Stimulated activated CD8-positive, alpha-beta memory T cell treated with anti-CD3 and anti-CD28 coated beads, Interleukin-4, amount 100 ng/mL, for 1 hour (primary cell): Measurements from ENCODE around the gene MLST8.

Experiments
- DNase-seq, 2 donors: peaks; one replicate each; pipeline ENCODE4 v3.0.0-alpha.2; 2020; ENCODE audit warnings: low read depth in 2 of 2, low spot score in 1 of 2

The MLST8 gene, protein sequence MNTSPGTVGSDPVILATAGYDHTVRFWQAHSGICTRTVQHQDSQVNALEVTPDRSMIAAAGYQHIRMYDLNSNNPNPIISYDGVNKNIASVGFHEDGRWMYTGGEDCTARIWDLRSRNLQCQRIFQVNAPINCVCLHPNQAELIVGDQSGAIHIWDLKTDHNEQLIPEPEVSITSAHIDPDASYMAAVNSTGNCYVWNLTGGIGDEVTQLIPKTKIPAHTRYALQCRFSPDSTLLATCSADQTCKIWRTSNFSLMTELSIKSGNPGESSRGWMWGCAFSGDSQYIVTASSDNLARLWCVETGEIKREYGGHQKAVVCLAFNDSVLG

GRCh38 chr16:2205104-2205966, at the start of gene MLST8:
TSS of gene MLST8 (plus strand) at chr16:2205454. CDS start at chr16:2206086, 632 bp downstream.
- peak; percentile 71 to 82 for DNase-seq

DNA sequence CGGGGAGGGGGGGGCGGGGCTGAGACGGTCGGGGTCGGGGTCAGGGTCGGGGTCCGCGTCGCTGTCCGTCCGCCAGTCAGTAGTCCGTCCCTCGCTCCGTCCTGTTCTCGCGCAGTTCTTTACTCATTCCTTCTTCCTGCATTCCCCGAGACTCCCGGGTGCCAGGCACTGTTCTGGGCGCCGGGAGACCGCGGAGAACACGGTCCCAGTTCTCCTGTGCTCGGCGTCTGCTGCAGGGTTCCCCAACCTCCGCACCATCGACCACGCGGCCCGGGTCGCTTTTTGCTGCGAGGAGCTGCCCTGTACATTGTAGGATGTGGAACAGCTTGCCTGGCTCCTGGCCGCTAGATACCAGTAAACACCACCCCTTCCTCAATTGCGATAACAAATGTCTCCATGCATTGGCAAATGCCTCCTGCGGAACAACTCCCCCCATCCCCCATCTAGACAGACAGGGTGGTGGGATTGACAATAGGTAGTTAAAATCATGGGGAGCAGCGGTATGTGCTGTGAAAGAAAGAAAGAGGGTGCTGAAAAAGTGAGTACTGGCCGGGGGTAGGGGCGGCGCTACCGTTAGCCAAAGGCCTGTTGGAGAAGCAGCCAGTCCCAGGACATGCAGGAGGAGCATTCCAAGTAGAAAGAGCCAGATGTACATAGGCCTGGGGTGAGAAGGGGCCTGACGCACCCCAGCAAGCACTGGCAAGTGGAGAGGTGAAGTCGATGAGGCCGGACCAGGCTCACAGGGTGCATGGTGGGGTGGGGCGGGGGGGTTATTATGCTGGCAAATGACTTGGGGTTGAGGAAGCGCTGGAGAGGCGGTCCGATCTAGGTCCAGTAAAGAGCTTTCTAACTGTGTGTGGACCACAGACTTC, 49.0 kb upstream of the MLST8 start:
- no peak for DNase-seq

DNA sequence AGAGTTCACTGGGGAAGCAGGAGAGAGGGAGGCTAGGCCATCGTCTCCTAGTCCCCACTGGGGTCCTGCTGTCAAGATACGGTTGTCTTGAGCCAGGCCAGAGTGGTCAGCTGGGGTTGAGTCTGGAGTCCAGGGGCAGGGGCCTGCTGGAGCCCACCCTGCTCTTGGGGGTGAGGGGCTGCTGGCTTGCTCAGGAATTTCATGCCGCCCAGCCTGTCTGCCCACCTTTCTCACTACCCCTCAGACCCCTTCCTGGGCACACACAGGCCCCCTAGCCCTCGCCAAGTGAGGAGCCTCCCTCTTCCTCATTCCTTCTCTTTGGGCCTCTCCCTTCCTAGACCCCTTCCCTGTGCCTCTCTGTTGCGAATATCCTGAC, 48.4 kb upstream of the MLST8 start:
- DNase-seq: no peak

DNA sequence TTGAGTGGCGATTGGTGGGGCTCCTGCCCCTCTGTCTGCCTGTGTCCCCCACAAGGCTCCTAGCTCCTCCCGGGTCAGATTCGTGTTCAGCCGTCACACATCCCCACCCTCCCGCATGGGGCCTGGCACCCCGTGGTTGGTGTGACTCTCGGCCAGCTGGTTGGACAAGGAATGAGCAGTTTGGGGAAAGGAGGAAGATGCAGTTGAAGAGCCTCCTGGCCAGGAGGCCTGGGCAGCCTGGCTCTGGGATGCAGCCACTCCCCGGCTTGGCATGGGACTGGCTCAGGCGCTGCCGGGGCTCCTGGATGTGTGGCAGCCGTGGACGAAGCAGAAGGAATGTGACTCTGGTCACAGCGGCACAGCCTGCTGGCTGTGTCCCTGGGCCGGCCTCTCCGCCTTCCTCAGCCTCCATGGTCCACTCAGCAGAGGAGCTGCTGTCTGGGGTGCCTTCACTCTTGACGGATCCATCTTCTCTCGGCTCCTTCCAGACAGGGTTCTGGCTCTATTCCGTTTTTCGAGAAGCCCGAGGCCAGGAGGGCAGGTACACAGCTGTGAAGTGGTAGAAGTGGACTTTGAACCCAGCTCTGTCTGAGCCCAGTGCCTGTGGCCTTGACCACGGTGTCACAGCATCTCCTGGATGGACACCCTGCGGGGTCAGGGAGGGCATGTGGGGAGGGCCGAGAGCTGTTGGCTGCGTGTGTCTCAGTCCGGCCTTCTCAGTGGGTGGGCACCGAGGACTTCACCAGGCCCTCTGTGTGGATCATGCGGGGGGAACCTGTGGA, 47.6 kb upstream of the MLST8 start:
- DNase-seq: no peak

DNA sequence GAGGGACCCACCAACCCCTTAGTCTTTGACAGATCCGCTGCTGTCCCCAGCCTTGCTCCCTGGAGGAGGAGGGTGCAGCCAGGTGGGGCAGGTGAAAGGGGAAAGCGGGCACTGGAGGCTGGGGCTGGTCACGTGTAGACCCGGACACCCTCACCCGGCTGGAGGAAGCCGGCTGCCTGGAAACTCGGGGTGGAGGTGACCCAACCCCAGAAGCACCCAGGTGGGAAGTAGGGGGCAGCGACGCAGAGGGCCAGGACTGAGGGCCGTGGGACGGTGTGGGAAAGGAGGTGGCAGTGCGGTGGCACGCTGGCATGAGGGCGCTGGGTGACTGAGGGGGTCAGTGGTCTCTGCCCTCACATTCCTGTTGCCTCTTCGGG, 47.0 kb upstream of the MLST8 start:
- DNase-seq: no peak

DNA sequence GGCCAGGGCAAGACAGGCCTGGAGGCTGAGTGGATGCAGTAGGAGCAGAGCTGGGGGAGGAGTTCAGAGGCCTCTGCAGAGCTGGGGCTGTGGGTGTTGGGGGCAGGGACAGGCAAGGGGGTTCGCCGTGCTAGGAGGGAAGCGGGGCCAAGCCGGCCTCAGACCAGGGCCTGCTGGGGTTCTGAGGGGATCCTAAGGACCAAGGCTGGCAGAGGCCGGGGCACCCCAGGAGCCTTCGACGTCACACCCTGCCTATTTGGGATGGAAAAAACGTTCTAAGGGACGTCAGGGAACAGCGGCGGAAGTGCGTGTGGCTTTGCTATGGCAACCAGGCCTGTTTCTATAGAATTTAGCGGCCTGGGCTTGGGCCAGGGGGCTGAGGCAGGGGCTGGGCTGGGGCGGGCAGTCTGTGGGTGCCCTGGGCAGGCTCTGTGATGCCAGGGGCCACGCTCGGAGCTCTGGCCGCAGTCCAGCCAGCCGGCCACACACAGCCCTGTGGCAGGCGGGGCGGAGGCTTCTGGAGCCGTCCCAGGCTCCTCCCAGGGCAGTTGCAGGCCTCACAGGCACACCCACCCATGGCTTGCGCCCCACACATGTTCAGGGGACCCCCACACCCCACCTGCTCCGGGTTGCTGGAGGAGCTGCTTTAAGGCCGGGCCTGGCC, 45.9 kb upstream of the MLST8 start:
- no peak for DNase-seq

GRCh38 chr16:2160915-2161551, 44.2 kb upstream of the MLST8 start:
- DNase-seq: no peak

DNA sequence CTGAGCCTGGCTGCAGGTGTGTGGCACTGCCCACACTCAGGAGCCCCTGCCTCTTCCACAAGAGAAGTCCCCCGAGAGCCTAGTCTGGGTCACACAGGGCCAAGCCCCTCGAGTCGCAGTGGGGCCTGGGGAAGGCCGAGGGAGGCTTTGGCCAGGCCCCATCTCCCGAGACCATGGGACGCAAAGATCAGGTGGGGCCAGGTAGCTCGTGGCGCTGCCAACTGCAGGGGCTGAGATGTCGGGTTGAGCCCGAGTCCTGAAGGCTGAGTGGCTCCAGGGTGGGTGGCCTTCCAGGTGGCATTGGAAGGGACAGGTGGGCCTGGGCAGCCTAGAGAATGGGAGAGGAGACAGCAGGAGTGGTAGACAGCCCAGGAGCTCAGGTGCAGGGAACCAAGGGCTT, 43.3 kb upstream of the MLST8 start:
- DNase-seq: no peak

- DNase-seq: no peak
Measured at GRCh38 chr16:2162676-2163118, 42.6 kb upstream of the MLST8 start.

DNA sequence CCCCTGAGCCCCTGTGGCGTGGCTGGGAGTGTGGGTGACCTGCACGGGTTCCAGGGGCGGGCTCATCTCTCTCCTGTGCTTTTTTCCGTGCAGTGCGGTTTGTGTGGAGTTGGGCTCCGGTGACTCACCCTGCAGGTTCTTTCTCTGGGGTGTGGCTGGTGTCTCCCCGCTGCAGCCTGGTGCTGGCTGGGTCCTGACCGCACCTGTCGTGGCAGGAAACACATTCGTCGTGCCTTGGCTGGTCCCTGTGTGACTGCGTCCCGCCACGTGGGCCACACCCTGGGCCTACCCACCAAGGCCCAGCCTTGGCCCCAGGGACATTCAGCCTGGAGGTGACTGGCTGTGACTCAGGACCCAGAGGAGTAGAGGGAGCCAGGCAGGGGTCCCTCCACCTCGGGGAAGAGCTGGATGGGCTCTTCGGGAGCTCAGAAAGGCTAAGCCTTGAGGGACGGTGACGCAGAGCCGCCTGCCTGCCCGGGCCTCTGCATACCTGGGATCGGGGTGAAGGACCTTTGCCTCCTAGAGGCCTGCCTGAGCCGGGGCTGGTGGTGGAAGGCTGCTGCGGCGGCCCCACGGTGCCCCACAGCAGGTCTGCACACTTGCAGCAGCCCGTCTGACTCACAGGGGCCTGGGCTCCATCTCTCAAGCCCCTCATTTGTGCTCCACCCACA, 41.9 kb upstream of the MLST8 start:
- DNase-seq: no peak

DNA sequence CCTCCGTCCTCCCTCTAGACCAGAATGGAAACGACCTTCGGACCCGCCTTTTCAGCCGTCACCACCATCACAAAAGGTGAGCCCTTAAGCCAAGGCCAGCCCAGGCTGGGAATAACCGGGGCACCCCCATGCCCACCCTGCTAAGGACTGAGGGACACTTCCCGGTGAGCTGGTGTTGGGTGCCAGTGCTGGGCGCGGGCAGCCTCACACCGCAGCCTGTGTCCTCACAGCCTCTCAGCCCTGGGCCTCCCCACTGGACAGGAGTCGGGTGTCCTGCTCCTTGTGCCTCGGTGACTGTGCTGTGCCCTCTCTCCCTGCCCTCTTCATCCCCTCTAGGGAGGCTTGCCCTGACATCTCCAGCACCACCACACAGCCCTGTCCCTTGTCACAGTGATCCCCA, 39.4 kb upstream of the MLST8 start:
- no peak for DNase-seq

GRCh38 chr16:2166263-2167067, 38.8 kb upstream of the MLST8 start:
- DNase-seq: no peak

- no peak for DNase-seq
Measured at GRCh38 chr16:2167068-2167638, 38.1 kb upstream of the MLST8 start.

GRCh38 chr16:2170080-2170479, 35.2 kb upstream of the MLST8 start:
- DNase-seq: no peak

DNA sequence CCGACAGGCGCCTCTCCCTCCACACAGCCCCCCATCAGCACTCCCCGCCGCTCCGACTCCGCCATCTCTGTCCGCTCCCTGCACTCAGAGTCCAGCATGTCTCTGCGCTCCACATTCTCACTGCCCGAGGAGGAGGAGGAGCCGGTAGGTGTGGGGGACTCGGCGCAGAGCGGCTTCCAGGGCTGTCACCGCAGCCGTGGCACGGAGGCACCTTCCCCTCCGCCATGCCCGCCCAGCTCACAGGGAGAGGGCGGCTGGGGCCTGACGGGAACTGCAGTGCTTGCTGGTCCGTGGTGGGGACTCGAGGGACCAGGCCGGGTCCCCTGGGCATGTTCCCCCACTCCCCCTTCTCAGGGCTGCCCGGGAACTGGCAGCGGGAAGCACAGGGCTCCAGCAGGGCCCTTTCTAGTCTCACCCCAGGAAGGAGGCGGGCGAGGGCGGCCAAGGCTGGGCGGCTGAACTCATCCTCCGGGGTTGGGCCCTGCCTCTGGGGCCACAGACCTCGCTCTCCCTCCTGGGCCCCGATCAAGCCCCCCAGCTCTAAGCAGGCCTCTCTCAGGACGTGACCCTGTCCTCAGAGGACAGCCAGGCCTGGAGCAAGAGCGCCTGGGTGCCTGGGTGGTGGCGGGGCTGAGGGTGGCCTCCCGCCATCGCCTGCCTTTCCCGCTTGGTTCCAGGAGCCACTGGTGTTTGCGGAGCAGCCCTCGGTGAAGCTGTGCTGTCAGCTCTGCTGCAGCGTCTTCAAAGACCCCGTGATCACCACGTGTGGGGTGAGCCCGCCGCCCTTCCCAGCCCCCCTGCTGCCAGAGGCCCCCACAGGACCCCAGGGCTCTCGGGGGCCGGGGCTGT, 34.4 kb upstream of the MLST8 start:
- DNase-seq: no peak

- no peak for DNase-seq
Measured at GRCh38 chr16:2171601-2172178, 33.6 kb upstream of the MLST8 start.
